Naive B cell (primary cell): ENCODE results near the gene NANOS3. TPM values are rescaled to one million over a fixed set of nuclear protein-coding genes. Genes with fewer than 3 reads are reported as not detected.
A peak's percentile ranks its signal among the peaks of the same experiment; 100 is the strongest.

ENCODE experiments used
- ATAC-seq, 2 donors: fragments of 150-1000 bp; cut with Tn5 transposase; 2 replicates each; pipeline ENCODE4 v1.10.0; 2021; ENCODE audit warnings: low read depth in 2 of 2, mild to moderate bottlenecking in 2 of 2, moderate library complexity in 2 of 2
- DNase-seq: peaks from one replicate; pipeline ENCODE4 v3.0.0; 2022
- H3K27ac Mint-ChIP-seq, 6 donors: one replicate each; pipeline ENCODE4 v1.8.0; 2020 to 2022; ENCODE audit warnings: mild to moderate bottlenecking in 6 of 6, mixed read lengths in 6 of 6, moderate library complexity in 5 of 6, inconsistent platforms in 2 of 6
- H3K27me3 Mint-ChIP-seq, 3 donors: one replicate each; pipeline ENCODE4 v1.8.0; 2021 to 2022; ENCODE audit warnings: mixed read lengths in 3 of 3, mild to moderate bottlenecking in 1 of 3
- H3K36me3 Mint-ChIP-seq, 2 donors: one replicate each; pipeline ENCODE4 v1.8.0; 2020 to 2022; ENCODE audit warnings: mixed read lengths in 2 of 2, inconsistent platforms in 1 of 2, mild to moderate bottlenecking in 1 of 2
- H3K4me1 Mint-ChIP-seq, 3 donors: one replicate each; pipeline ENCODE4 v1.8.0; 2020 to 2022; ENCODE audit warnings: mixed read lengths in 3 of 3, inconsistent platforms in 1 of 3, mild to moderate bottlenecking in 1 of 3, moderate library complexity in 1 of 3
- H3K4me3 Mint-ChIP-seq, 8 donors: one replicate each; pipeline ENCODE4 v1.8.0; 2020 to 2022; ENCODE audit warnings: mild to moderate bottlenecking in 8 of 8, mixed read lengths in 8 of 8, moderate library complexity in 8 of 8, inconsistent platforms in 2 of 8
- H3K9me3 Mint-ChIP-seq, 7 donors: one replicate each; pipeline ENCODE4 v1.8.0; 2020 to 2022; ENCODE audit warnings: mixed read lengths in 7 of 7, mild to moderate bottlenecking in 5 of 7, inconsistent platforms in 2 of 7, moderate library complexity in 1 of 7
- polyA plus RNA-seq, 6 donors: library from polyadenylated mRNA; unstranded; fragments of 300-500 nt; fragmentation: Illumina TruSeq; gene quantifications; one replicate each; pipeline ENCODE4 v1.2.3, GENCODE V29; 2021; ENCODE audit warnings: low read depth in 6 of 6

The NANOS3 gene
- polyA plus RNA-seq, 6 donors from 2014 or later, result not detected

GRCh38 chr19:13877303-13877702, 369 bp downstream of the NANOS3 start:
- ATAC-seq (no peak), DNase-seq (no peak)
- Mint-ChIP-seq H3K9me3 (no peaks in the 10 kb centered on the region), H3K27ac (no peak overlapping the region), H3K4me1 (peaks cover 26 to 33% (median 31%) of the 10 kb centered on the region in 3 donors), H3K4me3 (no peak overlapping the region), H3K27me3 (peaks cover 9 to 30% (median 17%) of the 10 kb centered on the region in 3 donors), H3K36me3 (no peaks in the 10 kb centered on the region)

DNA sequence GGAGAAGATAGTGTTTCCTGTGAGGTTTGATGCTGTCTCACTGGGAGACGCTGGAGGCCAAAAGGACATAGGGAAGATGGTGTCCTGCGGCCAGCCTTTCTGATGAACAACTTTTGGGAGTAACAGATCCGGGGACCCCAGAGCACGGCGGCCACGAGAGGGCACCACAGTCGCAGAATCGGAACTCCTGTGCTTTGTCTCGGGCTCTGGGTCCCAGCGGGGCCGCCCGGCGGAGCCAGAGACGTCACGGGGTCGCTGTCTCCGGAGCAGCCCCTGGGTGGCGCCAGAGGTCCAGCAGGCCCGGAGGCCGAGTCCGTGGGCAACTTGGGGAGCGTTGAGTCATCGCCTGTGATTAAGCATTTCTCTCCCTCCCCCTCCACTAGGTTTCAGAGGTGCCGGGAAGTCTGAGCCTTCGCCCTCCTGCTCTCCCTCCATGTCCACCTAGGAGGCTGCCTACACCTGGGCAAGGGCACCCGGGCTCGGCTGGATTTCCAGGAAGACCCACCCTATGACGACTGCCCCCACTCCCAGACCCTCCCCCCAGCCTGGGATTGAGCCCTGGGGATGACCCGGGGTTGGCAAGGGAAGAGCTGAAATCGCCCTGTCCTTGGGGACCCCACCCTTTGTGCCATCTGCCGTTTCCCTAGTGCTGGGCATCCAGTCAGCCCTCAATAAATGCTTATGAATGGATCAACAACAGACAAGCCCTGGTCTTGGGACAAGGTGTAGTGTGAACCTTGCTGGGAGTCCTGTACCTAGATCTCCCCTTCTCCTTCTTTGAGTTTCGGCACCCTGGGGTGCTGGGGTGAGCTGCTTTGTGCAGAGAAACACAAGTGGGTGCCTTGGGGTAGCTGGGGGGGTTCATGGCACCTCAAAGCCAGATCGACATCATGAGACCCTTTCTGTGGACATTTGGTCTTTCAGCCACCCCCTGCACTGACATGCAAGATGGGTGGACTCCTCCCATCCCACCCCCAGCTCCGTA, 3.4 kb downstream of the NANOS3 start:
- H3K4me3 Mint-ChIP-seq, result peak overlapping the region in 7 of 8 donors; percentile 12 to 76 (median 56)
- H3K27me3 Mint-ChIP-seq, result peaks cover 0 to 15% (median 0%) of the 10 kb centered on the region in 3 donors
- H3K9me3 Mint-ChIP-seq, result no peaks in the 10 kb centered on the region
- DNase-seq (peak; percentile 94), ATAC-seq (peak; percentile 91 to 92)
- peaks cover 25 to 38% (median 30%) of the 10 kb centered on the region in 3 donors for H3K4me1 Mint-ChIP-seq
- H3K27ac Mint-ChIP-seq, result peak overlapping the region in 4 of 6 donors; percentile 53 to 82 (median 73)
- no peaks in the 10 kb centered on the region for H3K36me3 Mint-ChIP-seq

GRCh38 chr19:13881251-13881691, 4.3 kb downstream of the NANOS3 start:
- Mint-ChIP-seq H3K27me3 (peaks cover 0 to 12% (median 0%) of the 10 kb centered on the region in 3 donors), H3K36me3 (no peaks in the 10 kb centered on the region), H3K27ac (no peak overlapping the region), H3K4me1 (peaks cover 25 to 38% (median 30%) of the 10 kb centered on the region in 3 donors), H3K9me3 (no peaks in the 10 kb centered on the region), H3K4me3 (peak overlapping the region in 6 of 8 donors; percentile 25 to 73 (median 36))
- DNase-seq (no peak), ATAC-seq (peak in 1 of 2 donors; percentile 25)

- Mint-ChIP-seq H3K4me1 (peaks cover 25 to 38% (median 30%) of the 10 kb centered on the region in 3 donors), H3K27ac (peak overlapping the region in 4 of 6 donors; percentile 27 to 45 (median 40)), H3K36me3 (no peaks in the 10 kb centered on the region), H3K9me3 (no peaks in the 10 kb centered on the region), H3K27me3 (peaks cover 0 to 9% (median 0%) of the 10 kb centered on the region in 3 donors), H3K4me3 (peak overlapping the region in 7 of 8 donors; percentile 35 to 84 (median 56))
- peak; percentile 24 for DNase-seq
- peak in 1 of 2 donors; percentile 12 for ATAC-seq
Measured at GRCh38 chr19:13881692-13882418, 4.9 kb downstream of the NANOS3 start.

- DNase-seq (no peak), ATAC-seq (no peak)
- peak overlapping the region in 4 of 6 donors; percentile 27 to 45 (median 40) for H3K27ac Mint-ChIP-seq
- peaks cover 25 to 38% (median 30%) of the 10 kb centered on the region in 3 donors for H3K4me1 Mint-ChIP-seq
- peak overlapping the region in 6 of 8 donors; percentile 35 to 84 (median 48) for H3K4me3 Mint-ChIP-seq
- no peaks in the 10 kb centered on the region for H3K9me3 Mint-ChIP-seq
- peaks cover 0 to 9% (median 0%) of the 10 kb centered on the region in 3 donors for H3K27me3 Mint-ChIP-seq
- no peaks in the 10 kb centered on the region for H3K36me3 Mint-ChIP-seq
Measured at GRCh38 chr19:13882419-13882795, 5.5 kb downstream of the NANOS3 start.

DNA sequence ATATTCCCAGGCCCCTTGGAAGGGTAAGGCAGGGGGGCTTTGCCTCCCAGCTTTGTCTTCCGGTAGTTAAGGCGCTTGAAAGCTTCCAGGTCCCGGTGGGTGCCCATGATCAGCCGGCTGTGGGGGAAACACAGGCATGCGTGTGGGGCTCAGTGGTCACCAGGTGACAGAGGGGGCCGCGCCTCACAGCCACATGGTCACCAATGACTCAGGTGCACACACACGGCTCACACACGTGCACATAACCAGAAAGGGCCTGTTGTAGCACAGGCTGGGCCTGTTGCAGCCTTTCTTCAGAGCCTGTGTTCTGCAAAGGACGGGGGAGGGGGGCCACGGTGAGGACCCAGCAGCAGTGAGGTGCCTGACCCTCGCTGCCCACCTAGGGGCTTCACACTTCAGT, 5.9 kb downstream of the NANOS3 start:
- H3K4me1 Mint-ChIP-seq, result peaks cover 25 to 38% (median 30%) of the 10 kb centered on the region in 3 donors
- DNase-seq, result no peak
- peak overlapping the region in 1 of 6 donors; percentile 61 for H3K27ac Mint-ChIP-seq
- peaks cover 0 to 9% (median 0%) of the 10 kb centered on the region in 3 donors for H3K27me3 Mint-ChIP-seq
- H3K36me3 Mint-ChIP-seq, result no peaks in the 10 kb centered on the region
- no peak overlapping the region for H3K4me3 Mint-ChIP-seq
- ATAC-seq, result no peak
- no peaks in the 10 kb centered on the region for H3K9me3 Mint-ChIP-seq

DNA sequence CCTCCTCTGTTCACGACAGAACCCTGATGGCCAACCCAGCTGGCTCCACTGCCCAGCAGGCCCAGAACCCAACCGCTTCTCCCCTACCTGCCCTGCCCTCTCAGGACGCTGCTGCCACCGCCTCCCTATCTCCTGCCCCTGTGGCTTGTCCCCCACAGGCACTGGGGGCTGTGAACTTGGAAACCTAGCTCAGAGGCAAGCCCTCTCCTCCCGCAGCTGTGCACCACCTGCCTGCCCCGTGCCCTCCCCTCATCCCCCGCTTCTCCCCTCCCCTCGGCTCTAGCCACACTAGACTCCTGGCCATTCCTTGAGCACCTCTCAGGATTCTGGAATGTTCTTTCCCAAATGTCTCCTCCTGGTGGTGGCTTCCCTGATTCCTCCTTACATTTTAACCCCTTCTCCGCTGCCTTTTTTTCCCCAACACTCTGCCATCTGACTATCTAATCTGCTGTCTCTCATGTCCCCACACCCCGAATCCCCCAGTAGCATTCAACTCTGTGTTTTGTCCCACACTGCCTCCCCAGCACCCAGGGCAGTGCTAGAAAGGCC, 6.7 kb downstream of the NANOS3 start:
- no peak overlapping the region for H3K4me3 Mint-ChIP-seq

GRCh38 chr19:13884726-13885591, 8.0 kb downstream of the NANOS3 start:
- ATAC-seq (no peak), DNase-seq (no peak)
- H3K27ac Mint-ChIP-seq, result peak overlapping the region in 1 of 6 donors; percentile 16
- H3K4me3 Mint-ChIP-seq, result no peak overlapping the region
- H3K9me3 Mint-ChIP-seq, result no peaks in the 10 kb centered on the region
- peaks cover 0 to 9% (median 0%) of the 10 kb centered on the region in 3 donors for H3K27me3 Mint-ChIP-seq
- H3K4me1 Mint-ChIP-seq, result peaks cover 25 to 35% (median 30%) of the 10 kb centered on the region in 3 donors
- H3K36me3 Mint-ChIP-seq, result no peaks in the 10 kb centered on the region

More for the DNA sequence above, 6.7 kb downstream of the NANOS3 start:
- H3K36me3 Mint-ChIP-seq, result no peaks in the 10 kb centered on the region
- peaks cover 0 to 9% (median 0%) of the 10 kb centered on the region in 3 donors for H3K27me3 Mint-ChIP-seq
- H3K9me3 Mint-ChIP-seq, result no peaks in the 10 kb centered on the region
- DNase-seq (no peak), ATAC-seq (no peak)
- H3K27ac Mint-ChIP-seq, result peak overlapping the region in 1 of 6 donors; percentile 49
- peaks cover 25 to 38% (median 30%) of the 10 kb centered on the region in 3 donors for H3K4me1 Mint-ChIP-seq

- Mint-ChIP-seq H3K36me3 (no peaks in the 10 kb centered on the region), H3K4me3 (no peak overlapping the region), H3K27ac (peak overlapping the region in 2 of 6 donors; percentile 32 to 76), H3K27me3 (peaks cover 0 to 9% (median 0%) of the 10 kb centered on the region in 3 donors), H3K9me3 (no peaks in the 10 kb centered on the region), H3K4me1 (peaks cover 20 to 26% (median 23%) of the 10 kb centered on the region in 3 donors)
- ATAC-seq (no peak), DNase-seq (no peak)
Measured at GRCh38 chr19:13885826-13886365, 9.0 kb downstream of the NANOS3 start.

DNA sequence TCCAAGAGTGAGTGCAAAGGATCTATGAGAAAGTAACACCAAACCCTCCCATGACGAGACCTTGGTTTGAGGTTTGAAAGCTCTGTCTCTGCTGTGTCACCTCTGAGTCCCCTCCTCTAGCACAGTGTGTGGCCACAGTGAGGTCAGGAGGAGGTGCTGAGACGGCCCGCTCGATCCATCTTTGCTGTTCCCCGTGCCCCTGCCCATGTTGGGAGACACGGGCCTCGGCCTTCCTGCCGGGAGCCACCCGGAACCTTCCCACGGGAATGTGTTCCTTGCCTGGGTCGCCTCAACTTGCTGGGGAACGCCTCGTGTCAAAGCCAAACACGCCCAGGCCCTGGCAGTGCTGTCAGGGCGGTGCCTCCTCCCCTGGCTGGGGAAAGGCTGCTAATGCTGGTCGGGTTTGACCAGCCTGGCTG, 10.1 kb downstream of the NANOS3 start:
- no peaks in the 10 kb centered on the region for H3K36me3 Mint-ChIP-seq
- no peaks in the 10 kb centered on the region for H3K9me3 Mint-ChIP-seq
- peaks cover 9 to 15% (median 11%) of the 10 kb centered on the region in 3 donors for H3K4me1 Mint-ChIP-seq
- H3K4me3 Mint-ChIP-seq, result no peak overlapping the region
- peaks cover 0 to 9% (median 0%) of the 10 kb centered on the region in 3 donors for H3K27me3 Mint-ChIP-seq
- ATAC-seq (no peak), DNase-seq (no peak)
- H3K27ac Mint-ChIP-seq, result no peak overlapping the region

DNA sequence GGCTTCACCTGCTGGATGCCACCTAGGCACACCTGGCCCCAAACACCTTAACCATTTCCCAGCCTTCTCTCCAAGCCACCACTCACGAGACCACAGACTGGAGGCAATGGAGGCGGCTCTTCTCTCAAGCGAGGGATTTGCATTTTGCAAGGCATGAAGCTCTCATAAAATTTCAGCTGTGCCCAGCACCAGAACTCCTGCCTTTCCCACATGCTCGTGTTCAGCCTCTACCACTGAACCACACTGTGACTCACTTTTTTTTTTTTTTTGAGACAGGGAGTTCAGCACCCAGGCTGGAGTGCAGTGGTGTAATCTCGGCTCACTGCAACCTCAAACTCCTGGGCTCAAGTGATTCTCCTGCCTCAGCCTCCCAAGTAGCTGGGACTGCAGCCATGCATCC, 10.6 kb downstream of the NANOS3 start:
- peaks cover 5 to 10% (median 6%) of the 10 kb centered on the region in 3 donors for H3K4me1 Mint-ChIP-seq
- no peak overlapping the region for H3K27ac Mint-ChIP-seq
- peak overlapping the region in 1 of 8 donors; percentile 43 for H3K4me3 Mint-ChIP-seq
- H3K36me3 Mint-ChIP-seq, result no peaks in the 10 kb centered on the region
- no peak for DNase-seq
- ATAC-seq, result no peak
- H3K9me3 Mint-ChIP-seq, result no peaks in the 10 kb centered on the region
- H3K27me3 Mint-ChIP-seq, result peaks cover 0 to 9% (median 0%) of the 10 kb centered on the region in 3 donors

DNA sequence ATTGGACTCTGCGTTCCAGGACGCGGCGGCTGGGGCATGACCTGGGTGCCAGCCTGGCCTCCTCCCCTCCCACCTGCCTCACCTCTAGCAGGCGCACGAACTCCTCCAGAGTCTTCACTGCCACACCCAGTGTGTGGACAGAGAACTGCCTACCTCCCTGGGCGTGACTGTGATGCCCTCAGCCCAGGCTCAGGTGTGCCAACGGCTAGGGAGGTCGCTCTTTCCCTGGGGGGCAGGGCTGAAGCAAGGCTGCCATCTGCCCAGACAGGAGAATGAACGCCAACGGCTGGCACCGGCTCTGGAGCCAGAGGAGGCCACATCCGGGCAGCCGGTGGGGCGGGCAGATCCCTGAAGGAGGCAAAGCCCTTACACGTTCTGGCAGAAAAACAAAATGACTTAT, 11.3 kb downstream of the NANOS3 start:
- H3K27me3 Mint-ChIP-seq, result peaks cover 0 to 9% (median 0%) of the 10 kb centered on the region in 3 donors
- DNase-seq (no peak), ATAC-seq (no peak)
- H3K9me3 Mint-ChIP-seq, result no peaks in the 10 kb centered on the region
- H3K4me1 Mint-ChIP-seq, result peaks cover 5 to 6% (median 5%) of the 10 kb centered on the region in 3 donors
- H3K36me3 Mint-ChIP-seq, result no peaks in the 10 kb centered on the region
- no peak overlapping the region for H3K4me3 Mint-ChIP-seq
- no peak overlapping the region for H3K27ac Mint-ChIP-seq
